ENCODE results near the gene TMBIM4. TPM values are rescaled to one million over a fixed set of nuclear protein-coding genes. Genes with fewer than 3 reads are reported as not detected.

The TMBIM4 gene
- total RNA-seq, 2 donors from 2014 or later, result 44.4 to 47.5 TPM

DNA sequence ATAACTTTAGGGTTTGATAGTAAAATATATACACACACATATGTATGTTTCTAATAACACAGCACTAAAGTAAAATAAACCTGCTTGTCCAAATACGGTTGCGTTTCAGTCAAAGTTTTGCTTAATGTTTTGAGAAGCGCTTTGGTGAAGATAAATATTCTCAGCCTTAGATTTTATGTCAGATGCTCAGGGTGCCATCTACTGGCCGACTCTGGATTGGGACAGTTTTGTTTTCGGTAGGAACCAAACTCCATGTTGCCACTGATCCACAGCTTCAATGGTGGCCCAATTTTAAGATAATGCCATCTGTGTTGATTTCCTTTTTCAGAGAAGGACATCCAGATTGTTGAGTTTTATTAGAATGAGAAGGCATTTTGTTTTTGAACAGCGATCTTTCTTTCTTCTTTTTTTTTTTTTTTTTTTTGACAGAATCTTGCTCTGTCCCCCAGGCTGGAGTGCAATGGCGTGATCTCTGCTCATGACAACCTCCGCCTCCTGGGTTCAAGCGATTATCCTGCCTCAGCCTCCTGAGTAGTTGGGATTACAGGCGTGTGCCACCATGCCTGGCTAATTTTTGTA, 82.3 kb downstream of the TMBIM4 start:
- peak in 1 of 3 donors; percentile 33 for DNase-seq
- Mint-ChIP-seq H3K36me3 (ENCODE audit: low read depth) (peaks cover 7% of the 10 kb centered on the region), H3K4me1 (no peaks in the 10 kb centered on the region), H3K27me3 (peaks cover 38% of the 10 kb centered on the region), H3K27ac (no peak overlapping the region), H3K4me3 (no peak overlapping the region)
- no peaks in the 10 kb centered on the region for H3K9me3 ChIP-seq (ENCODE audit: control insufficient read depth, low read length, poor library complexity, severe bottlenecking)
- ATAC-seq, result peak; percentile 66

DNA sequence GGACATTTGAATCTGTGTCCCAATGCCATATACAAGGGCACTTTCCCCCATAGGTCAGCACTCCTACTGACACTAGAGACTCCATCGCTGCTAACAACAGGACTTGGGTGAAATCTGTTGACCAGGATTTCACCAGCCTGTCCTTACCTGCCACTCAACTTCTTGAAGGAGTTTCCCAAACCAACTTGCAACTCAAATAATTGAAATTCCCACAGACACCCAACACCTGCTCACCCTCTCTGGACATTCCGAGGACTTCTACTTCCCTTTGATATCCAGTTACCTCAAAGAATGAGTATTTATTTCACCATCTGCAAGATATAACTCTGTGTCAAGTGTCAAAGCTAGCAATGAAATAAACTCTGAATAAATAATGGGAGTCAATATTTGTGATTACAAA, 83.8 kb downstream of the TMBIM4 start:
- peaks cover 44% of the 10 kb centered on the region for H3K27me3 Mint-ChIP-seq
- no peak for ATAC-seq
- no peaks in the 10 kb centered on the region for H3K4me1 Mint-ChIP-seq
- peak overlapping the region; percentile 43 for H3K27ac Mint-ChIP-seq
- peaks cover 7% of the 10 kb centered on the region for H3K36me3 Mint-ChIP-seq (ENCODE audit: low read depth)
- no peaks in the 10 kb centered on the region for H3K9me3 ChIP-seq (ENCODE audit: control insufficient read depth, low read length, poor library complexity, severe bottlenecking)
- DNase-seq, result no peak
- H3K4me3 Mint-ChIP-seq, result no peak overlapping the region

Other genes with a start within 250 kb of the TMBIM4 start
- gene LLPH, start 39.2 kb downstream of the TMBIM4 start, total RNA-seq, result 10 to 100 TPM; 20.7 to 24.0 TPM
- gene IRAK3, start 19.2 kb upstream of the TMBIM4 start, total RNA-seq, result 1 to 10 TPM; 1.5 to 2.4 TPM
- 10 to 100 TPM; 51.8 to 72.1 TPM for gene HELB, start 132.5 kb upstream of the TMBIM4 start, total RNA-seq

Measured in T-helper 17 cell (primary cell).